ENCODE data around the gene ZNF496.
A peak's percentile ranks its signal among the peaks of the same experiment; 100 is the strongest.
"Not testable (repeated sequence)": the region's sequence is repeated elsewhere in the genome, so short reads cannot be mapped to it uniquely, and the experiment has no call there.

The ZNF496 gene

GRCh38 chr1:247359559-247359958 lies 27.9 kb upstream of the ZNF496 start:
- DNase-seq (ENCODE audit: low read depth) = no peak

GRCh38 chr1:247358920-247359319 lies 27.3 kb upstream of the ZNF496 start:
- DNase-seq (ENCODE audit: low read depth) = peak; percentile 19

DNA sequence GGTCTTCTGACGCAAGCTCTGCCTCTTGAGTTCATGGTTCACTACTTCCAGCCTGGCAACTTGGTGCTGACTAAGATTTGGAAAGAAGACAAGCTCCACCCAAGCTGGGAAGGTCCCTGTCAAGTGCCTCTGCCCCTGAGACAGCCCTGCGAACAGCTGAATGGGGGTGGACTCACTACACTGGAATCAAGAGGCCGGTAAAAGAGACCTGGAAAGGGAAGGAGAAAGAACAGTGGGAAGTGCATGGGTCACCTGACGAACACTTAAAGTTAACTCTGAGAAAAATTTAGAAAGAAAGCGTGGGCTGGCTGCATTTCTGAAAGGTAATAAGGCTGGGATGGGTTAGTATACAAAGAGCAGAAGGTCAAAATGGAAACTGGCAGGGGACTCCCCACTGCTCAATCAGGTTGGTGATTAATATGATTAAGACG lies 26.1 kb upstream of the ZNF496 start:
- DNase-seq (ENCODE audit: low read depth) = peak; percentile 74

DNA sequence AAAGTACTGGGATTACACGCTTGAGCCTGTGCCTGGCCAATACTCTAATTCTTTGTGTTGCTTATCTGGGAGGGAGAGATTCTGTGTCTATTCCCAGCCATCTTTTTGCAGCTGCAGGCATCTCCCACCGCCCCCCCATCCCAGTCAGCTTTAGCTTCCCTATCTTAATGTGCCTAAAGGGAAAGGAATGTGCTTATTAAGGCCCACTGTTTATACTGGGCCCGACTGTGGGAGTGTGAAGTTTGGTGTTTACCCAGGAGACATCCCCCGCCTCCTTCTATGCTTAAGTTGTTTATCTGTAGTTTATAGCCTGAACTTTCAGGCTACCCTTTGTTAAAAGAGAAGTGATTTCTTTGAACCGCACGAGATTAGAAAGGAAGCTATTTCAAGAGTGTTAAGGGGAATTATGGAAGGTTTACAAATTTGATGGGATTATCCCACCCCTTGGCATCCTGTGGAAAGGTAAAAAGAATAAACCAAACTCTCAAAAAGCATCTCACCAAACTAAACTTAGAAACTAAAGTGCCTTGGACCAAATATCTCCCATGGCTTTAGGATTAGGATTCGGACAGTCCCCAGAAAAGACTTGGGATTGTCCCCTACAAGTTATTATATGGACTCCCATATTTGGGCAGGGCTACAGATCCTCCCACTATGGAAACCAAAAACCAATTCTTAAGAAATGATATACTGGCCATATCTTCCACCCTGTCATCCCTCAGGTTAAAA lies 25.5 kb upstream of the ZNF496 start:
- peak; percentile 81 for DNase-seq (ENCODE audit: low read depth)

- DNase-seq (ENCODE audit: low read depth) = not testable (repeated sequence)
Measured at GRCh38 chr1:247355160-247355559, 23.5 kb upstream of the ZNF496 start.

DNA sequence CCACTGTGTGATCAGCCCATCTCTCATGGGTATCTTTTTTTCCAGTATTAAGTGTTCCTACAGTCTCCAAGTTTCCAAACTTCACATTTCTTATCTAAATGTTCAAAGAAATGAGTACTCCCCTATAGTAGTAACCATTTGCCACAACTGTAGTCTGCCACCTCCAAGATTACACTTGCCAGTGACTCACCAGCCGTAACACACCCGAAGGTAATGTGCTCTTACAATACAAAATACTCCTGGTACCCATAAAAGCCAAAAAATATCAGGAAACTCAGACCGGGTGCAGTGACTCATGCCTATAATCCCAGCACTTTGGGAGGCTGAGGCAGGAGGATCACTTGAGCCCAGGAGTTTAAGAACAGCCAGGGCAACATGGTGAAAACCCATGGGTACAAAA lies 20.5 kb upstream of the ZNF496 start:
- no peak for DNase-seq (ENCODE audit: low read depth)

GRCh38 chr1:247350587-247350986 lies 18.9 kb upstream of the ZNF496 start:
- no peak for DNase-seq (ENCODE audit: low read depth)

- no peak for DNase-seq (ENCODE audit: low read depth)
Measured at GRCh38 chr1:247347477-247348222, 16.0 kb upstream of the ZNF496 start.

DNA sequence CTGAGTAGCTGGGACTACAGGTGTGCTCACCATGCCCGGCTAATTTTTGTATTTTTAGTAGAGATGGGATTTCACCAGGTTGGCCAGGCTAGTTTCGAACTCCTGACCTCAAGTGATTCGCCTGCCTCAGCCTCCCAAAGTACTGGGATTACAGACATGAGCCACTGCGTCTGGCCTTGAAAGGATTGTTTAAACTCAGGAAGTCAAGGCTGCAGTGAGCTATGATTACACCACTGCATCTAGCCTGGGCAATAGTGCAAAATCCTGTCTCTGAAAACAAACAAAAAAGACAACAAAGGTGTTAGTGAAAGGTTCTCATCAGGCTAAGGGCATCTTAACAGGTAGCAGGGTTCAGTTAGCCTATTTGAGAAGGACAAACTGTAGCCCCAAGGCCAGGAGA lies 14.2 kb upstream of the ZNF496 start:
- DNase-seq (ENCODE audit: low read depth) = no peak

GRCh38 chr1:247343801-247344200 lies 12.1 kb upstream of the ZNF496 start:
- DNase-seq (ENCODE audit: low read depth) = no peak

DNA sequence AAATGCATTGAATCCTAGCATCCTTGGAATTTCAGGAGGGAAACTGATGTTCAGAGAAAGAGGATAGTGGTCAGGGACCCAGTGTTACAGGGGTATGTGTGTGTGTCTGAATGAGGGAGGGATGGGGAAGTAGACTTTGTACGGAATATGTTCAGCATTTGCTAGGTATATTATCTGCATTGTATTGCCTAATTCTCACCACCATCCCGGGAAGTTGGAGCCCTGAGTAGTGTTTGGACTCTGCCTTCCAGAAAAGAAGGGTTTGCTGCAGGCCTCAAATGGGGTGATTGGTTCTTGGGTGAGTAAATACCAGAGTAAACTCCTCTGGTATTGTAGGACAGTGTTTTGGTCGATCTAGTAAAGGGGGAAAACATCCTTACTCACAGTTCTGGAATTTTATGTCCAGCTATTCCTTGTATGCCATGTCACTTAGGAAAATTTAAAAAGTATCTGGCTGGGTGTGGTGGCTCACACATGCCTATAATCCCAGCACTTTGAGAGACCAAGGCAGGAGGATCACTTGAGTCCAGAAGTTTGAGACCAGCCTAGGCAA lies 7.1 kb upstream of the ZNF496 start:
- DNase-seq (ENCODE audit: low read depth) = peak; percentile 82

GRCh38 chr1:247337961-247338360 lies 6.3 kb upstream of the ZNF496 start:
- no peak for DNase-seq (ENCODE audit: low read depth)

- DNase-seq (ENCODE audit: low read depth) = peak; percentile 72
Measured at GRCh38 chr1:247337250-247337746, 5.6 kb upstream of the ZNF496 start.

GRCh38 chr1:247336390-247336789 lies 4.7 kb upstream of the ZNF496 start:
- no peak for DNase-seq (ENCODE audit: low read depth)

- no peak for DNase-seq (ENCODE audit: low read depth)
Measured at GRCh38 chr1:247335882-247336281, 4.2 kb upstream of the ZNF496 start.

- DNase-seq (ENCODE audit: low read depth) = peak; percentile 3
Measured at GRCh38 chr1:247334378-247335133, 2.9 kb upstream of the ZNF496 start.

GRCh38 chr1:247332623-247333361 lies 1.1 kb upstream of the ZNF496 start:
- peak; percentile 49 for DNase-seq (ENCODE audit: low read depth)

DNA sequence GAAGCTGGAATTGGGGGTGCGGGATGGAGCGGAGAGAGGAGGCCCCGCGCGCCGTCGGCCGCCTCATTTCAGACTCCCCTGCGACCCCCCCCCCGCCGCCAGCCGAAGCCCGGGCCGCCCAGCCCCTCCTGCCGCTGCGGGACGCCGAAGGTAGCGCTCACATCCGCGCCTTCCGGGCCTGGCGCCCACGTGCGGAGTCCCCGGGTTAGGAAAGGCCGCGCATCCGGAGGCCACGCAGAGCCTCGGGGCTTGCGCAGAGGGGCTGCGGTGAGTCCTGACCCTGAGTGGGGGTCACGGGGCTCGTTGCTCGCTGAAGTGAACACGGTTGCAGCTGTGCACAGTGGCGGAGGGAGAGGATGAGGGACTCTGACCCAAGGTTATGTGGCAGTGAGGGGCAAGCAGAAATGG lies 552 bp upstream of the ZNF496 start:
- DNase-seq (ENCODE audit: low read depth) = peak; percentile 61

GRCh38 chr1:247331172-247331524 lies 519 bp downstream of the ZNF496 start:
- DNase-seq (ENCODE audit: low read depth) = peak; percentile 82

DNA sequence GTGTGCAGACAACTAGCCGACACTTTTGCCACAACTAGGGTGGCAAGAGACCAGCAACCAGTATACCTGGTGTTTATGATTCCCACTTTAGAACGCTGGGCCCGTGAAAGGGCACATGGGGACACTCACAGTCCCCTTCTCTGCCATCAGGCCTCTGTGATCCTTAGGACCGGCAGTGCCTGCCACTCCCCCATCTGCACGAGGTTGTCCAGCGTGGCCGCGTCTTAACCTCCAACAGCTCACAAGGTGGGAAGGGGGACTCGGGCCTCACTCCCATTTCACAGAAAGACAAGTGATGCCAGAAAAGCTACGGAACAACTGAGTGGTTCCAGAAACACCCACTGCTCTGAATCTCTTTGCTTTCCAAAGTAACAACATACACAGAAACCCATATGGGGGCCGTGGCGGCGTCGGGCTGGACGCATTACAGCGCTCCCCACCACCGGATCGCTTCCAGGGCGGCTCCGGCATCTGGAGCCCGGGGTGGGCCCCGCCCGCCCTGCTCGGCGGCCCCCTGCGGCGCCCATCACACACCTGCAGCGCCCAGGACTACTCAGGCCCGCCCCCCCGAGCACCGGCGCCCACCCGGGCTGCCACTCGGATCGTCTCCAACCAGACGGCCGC lies 1.0 kb downstream of the ZNF496 start:
- DNase-seq (ENCODE audit: low read depth) = no peak

DNA sequence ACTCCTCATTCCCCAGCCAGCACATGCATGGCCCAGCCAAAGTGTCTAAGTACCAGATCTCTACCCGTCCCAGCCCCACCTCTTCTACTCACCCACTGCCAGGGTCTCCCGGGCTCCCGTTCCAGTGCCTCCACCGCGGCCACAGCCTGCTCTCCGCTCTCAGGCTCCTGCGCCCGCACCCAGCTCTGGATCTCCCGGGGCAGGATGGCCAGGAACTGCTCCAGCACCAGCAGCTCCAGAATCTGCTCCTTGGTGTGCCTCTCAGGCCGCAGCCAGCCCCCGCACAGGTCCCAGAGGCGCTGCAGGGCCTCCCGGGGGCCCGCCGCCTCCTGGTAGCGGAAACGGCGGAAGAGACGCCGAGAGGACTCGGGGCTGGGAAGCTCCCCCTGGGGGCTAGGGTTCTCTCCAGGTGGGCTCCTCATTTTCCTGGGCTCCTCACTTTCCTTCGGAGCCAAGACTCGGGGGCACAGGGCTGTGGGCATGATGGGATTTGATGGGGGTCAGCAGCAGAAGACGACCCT lies 2.5 kb downstream of the ZNF496 start:
- no peak for DNase-seq (ENCODE audit: low read depth)
